Natural killer cell (primary cell): Measurements from ENCODE around the gene MECP2. TPM values are rescaled to one million over a fixed set of nuclear protein-coding genes. Genes with fewer than 3 reads are reported as not detected.

ENCODE experiments used
- ATAC-seq, 3 donors: fragments of 150-1000 bp in 2 of 3; fragments of 200-7000 bp in 1 of 3; cut with Tn5 transposase; 1 replicate in 1 of 3; 2 replicates in 2 of 3; pipeline ENCODE4 v1.10.0; 2021; ENCODE audit warnings: mild to moderate bottlenecking in 2 of 3, moderate library complexity in 2 of 3
- DNase-seq, 2 donors: peaks; one replicate each; pipeline versions ENCODE4 v3.0.0 to v3.0.0-alpha.2; 2013 to 2021; ENCODE audit warnings: mixed read lengths in 1 of 2
- H3K27ac ChIP-seq: one replicate; pipeline ENCODE4 v1.5.1; 2013; ENCODE audit warnings: mild to moderate bottlenecking, low read length
- H3K27me3 ChIP-seq: one replicate; pipeline ENCODE4 v1.6.1; 2013; ENCODE audit warnings: low read length; ENCODE audit not compliant: control insufficient read depth, insufficient read depth
- H3K36me3 ChIP-seq: one replicate; pipeline ENCODE4 v1.6.1; 2013; ENCODE audit warnings: low read length; ENCODE audit not compliant: control insufficient read depth, insufficient read depth
- H3K4me1 ChIP-seq: one replicate; pipeline ENCODE4 v1.6.1; 2013; ENCODE audit warnings: low read length; ENCODE audit not compliant: control insufficient read depth, insufficient read depth
- H3K4me3 ChIP-seq: one replicate; pipeline ENCODE4 v1.5.1; 2013; ENCODE audit warnings: low read length
- H3K9me3 ChIP-seq: one replicate; pipeline ENCODE4 v1.6.1; 2013; ENCODE audit warnings: low read length; ENCODE audit not compliant: control insufficient read depth, insufficient read depth
- H3K27ac Mint-ChIP-seq, 2 donors: one replicate each; pipeline ENCODE4 v1.8.0; 2022; ENCODE audit warnings: mild to moderate bottlenecking in 2 of 2, mixed read lengths in 2 of 2, moderate library complexity in 1 of 2
- H3K27me3 Mint-ChIP-seq, 2 donors: one replicate each; pipeline ENCODE4 v1.8.0; 2022; ENCODE audit warnings: low read depth in 2 of 2, mixed read lengths in 2 of 2
- H3K36me3 Mint-ChIP-seq: one replicate; pipeline ENCODE4 v1.8.0; 2022; ENCODE audit warnings: mixed read lengths
- H3K4me1 Mint-ChIP-seq, 2 donors: one replicate each; pipeline ENCODE4 v1.8.0; 2022; ENCODE audit warnings: mixed read lengths in 2 of 2
- H3K4me3 Mint-ChIP-seq: one replicate; pipeline ENCODE4 v1.8.0; 2022; ENCODE audit warnings: mild to moderate bottlenecking, moderate library complexity, mixed read lengths
- H3K9me3 Mint-ChIP-seq, 2 donors: one replicate each; pipeline ENCODE4 v1.8.0; 2022; ENCODE audit warnings: mixed read lengths in 2 of 2
- CTCF ChIP-seq: fragments of 200-600 bp; IDR thresholded peaks from one replicate; pipeline ENCODE4 v1.8.0; 2022; ENCODE audit warnings: antibody characterized with exemption
- WGBS: methylation state at CpG from one replicate; pipeline ENCODE4 v1.1.7; 2013; ENCODE audit warnings: missing lambda C conversion rate; ENCODE audit not compliant: insufficient coverage; 5-methylcytosine and 5-hydroxymethylcytosine counted together
- intact Hi-C: fragments of 100-400 bp; cut with micrococcal nuclease; formaldehyde crosslinking; loops from one replicate; pipeline ENCODE4 v1.14.2; 2022
- total RNA-seq, 4 donors: library from RNA; stranded (reverse); fragments of 120-200 nt in 1 of 4; gene quantifications; one replicate each; pipeline versions ENCODE4 v1.2.3 to v1.2.4, GENCODE V29; 2013 to 2022

MECP2 gene
- total RNA-seq, 3 donors from 2014 or later (not counting 1 experiment from before 2014, with no cell fraction given), result 177 to 198 (median 182) TPM

- Mint-ChIP-seq H3K27me3 (peaks cover 0 to 6% of the 10 kb centered on the region in 2 donors), H3K36me3 (no peaks in the 10 kb centered on the region), H3K27ac (peak overlapping the region; percentile 88 to 94), H3K4me1 (peaks cover 55 to 64% of the 10 kb centered on the region in 2 donors), H3K9me3 (no peaks in the 10 kb centered on the region), H3K4me3 (peak overlapping the region; percentile 94)
- ATAC-seq (no peak), DNase-seq (no peak)
- no peak overlapping the region for H3K4me3 ChIP-seq
- intact Hi-C loops, result loop anchor here (10.0 kb wide), 3 partner anchors 80 to 280 kb away; partner anchors contain the start of genes ARHGAP4, EMD, FLNA and IRAK1
- H3K27ac ChIP-seq, result no peak overlapping the region
- no peaks in the 10 kb centered on the region for H3K27me3 ChIP-seq
- no peak for TF ChIP-seq CTCF
- WGBS, result 43% methylated on average over 4 of the region's 6 CpGs
- no peaks in the 10 kb centered on the region for H3K9me3 ChIP-seq
- peaks cover 40% of the 10 kb centered on the region for H3K4me1 ChIP-seq
- H3K36me3 ChIP-seq, result peaks cover 2% of the 10 kb centered on the region
Measured at GRCh38 chrX:154094833-154095232, 2.7 kb downstream of the MECP2 start.

- H3K4me1 Mint-ChIP-seq, result peaks cover 55 to 72% of the 10 kb centered on the region in 2 donors
- Histone ChIP-seq H3K4me3 (no peak overlapping the region), H3K36me3 (peaks cover 2% of the 10 kb centered on the region), H3K4me1 (peaks cover 40% of the 10 kb centered on the region), H3K27me3 (no peaks in the 10 kb centered on the region), H3K9me3 (no peaks in the 10 kb centered on the region), H3K27ac (no peak overlapping the region)
- 71% methylated on average over 1 of the region's 5 CpGs for WGBS
- TF ChIP-seq CTCF, result no peak
- H3K27me3 Mint-ChIP-seq, result no peaks in the 10 kb centered on the region
- peak overlapping the region; percentile 60 for H3K4me3 Mint-ChIP-seq
- ATAC-seq, result no peak
- H3K27ac Mint-ChIP-seq, result peak overlapping the region; percentile 76 to 88
- no peaks in the 10 kb centered on the region for H3K36me3 Mint-ChIP-seq
- intact Hi-C loops, result loop anchor here (10.0 kb wide), 3 partner anchors 79 to 281 kb away; partner anchors contain the start of genes ARHGAP4, EMD, FLNA and IRAK1
- DNase-seq, result peak in 1 of 2 donors; percentile 11
- no peaks in the 10 kb centered on the region for H3K9me3 Mint-ChIP-seq
Measured at GRCh38 chrX:154093965-154094364, 3.6 kb downstream of the MECP2 start.

- Mint-ChIP-seq H3K9me3 (no peaks in the 10 kb centered on the region), H3K27me3 (peaks cover 0 to 7% of the 10 kb centered on the region in 2 donors), H3K4me3 (peak overlapping the region; percentile 63), H3K27ac (peak overlapping the region; percentile 80 to 84), H3K4me1 (peaks cover 48 to 70% of the 10 kb centered on the region in 2 donors), H3K36me3 (no peaks in the 10 kb centered on the region)
- peaks cover 34% of the 10 kb centered on the region for H3K4me1 ChIP-seq
- H3K4me3 ChIP-seq, result no peak overlapping the region
- 54% methylated on average over 5 of the region's 5 CpGs for WGBS
- peak overlapping the region; percentile 50 for H3K27ac ChIP-seq
- peak in 1 of 2 donors; percentile 36 for DNase-seq
- no peak for TF ChIP-seq CTCF
- no peaks in the 10 kb centered on the region for H3K27me3 ChIP-seq
- ATAC-seq, result peak in 2 of 3 donors; percentile 17 to 31
- H3K36me3 ChIP-seq, result peaks cover 5% of the 10 kb centered on the region
- intact Hi-C loops, result loop anchor here (10.0 kb wide), 3 partner anchors 78 to 282 kb away; partner anchors contain the start of genes ARHGAP4, EMD, FLNA and IRAK1
- H3K9me3 ChIP-seq, result no peaks in the 10 kb centered on the region
Measured at GRCh38 chrX:154092371-154092770, 5.1 kb downstream of the MECP2 start.
